Activated CD4-positive, alpha-beta memory T cell treated with anti-CD3 and anti-CD28 coated beads for 36 hours (primary cell): ENCODE measurements around the gene WWTR1. TPM values are rescaled to one million over a fixed set of nuclear protein-coding genes. Genes with fewer than 3 reads are reported as not detected.

Source experiments
- CTCF ChIA-PET: fragments of 350-600 bp; sonication (Branson Sonifier 250); formaldehyde crosslinking; loops from one replicate; lab custom pipeline; 2021; ENCODE audit warnings: antibody characterized with exemption, inconsistent platforms; lab: Charles Lee
- POLR2A ChIA-PET: fragments of 350-600 bp; sonication (Branson Sonifier 250); formaldehyde crosslinking; loops from one replicate; lab custom pipeline; 2021; ENCODE audit warnings: antibody characterized with exemption; lab: Charles Lee
- DNase-seq: peaks from one replicate; pipeline ENCODE4 v3.0.0-alpha.2; 2020
- H3K27ac Mint-ChIP-seq: one replicate; pipeline ENCODE4 v1.8.0; 2021; ENCODE audit warnings: mixed read lengths
- H3K27me3 Mint-ChIP-seq: one replicate; pipeline ENCODE4 v1.8.0; 2021; ENCODE audit warnings: mixed read lengths
- H3K36me3 Mint-ChIP-seq: one replicate; pipeline ENCODE4 v1.8.0; 2021; ENCODE audit warnings: mixed read lengths
- H3K4me1 Mint-ChIP-seq: one replicate; pipeline ENCODE4 v1.8.0; 2021; ENCODE audit warnings: low read depth, mixed read lengths
- H3K4me3 Mint-ChIP-seq: one replicate; pipeline ENCODE4 v1.8.0; 2021; ENCODE audit warnings: mild to moderate bottlenecking, mixed read lengths
- H3K9me3 Mint-ChIP-seq: one replicate; pipeline ENCODE4 v1.8.0; 2021; ENCODE audit warnings: mixed read lengths
- intact Hi-C: fragments of 100-400 bp; cut with micrococcal nuclease; formaldehyde crosslinking; loops from one replicate; pipeline ENCODE4 v1.15.1; 2023
- total RNA-seq, 2 experiments: library from RNA; stranded (reverse); gene quantifications; one replicate each; pipeline ENCODE4 v1.2.3, GENCODE V29; 2021

WWTR1 gene
- total RNA-seq, 2 experiments from 2014 or later, result 1.0 to 1.2 TPM

- CTCF ChIA-PET, result interaction anchor here (0.7 to 1.8 kb wide), 2 partner anchors 32 to 274 kb away, joined by 3 to 5 read pairs; no protein-coding TSS in a partner anchor
- no peak overlapping the region for H3K27ac Mint-ChIP-seq
- POLR2A ChIA-PET, result no interaction called here
Observed at GRCh38 chr3:149534671-149535332, 123.0 kb downstream of the WWTR1 start.

GRCh38 chr3:149534082-149534481, 123.7 kb downstream of the WWTR1 start:
- H3K27me3 Mint-ChIP-seq, result no peaks in the 10 kb centered on the region
- no peak for DNase-seq
- intact Hi-C loops, result loop anchor here (5.0 kb wide), 1 partner anchor 238 kb away; no protein-coding TSS in a partner anchor
- no peaks in the 10 kb centered on the region for H3K9me3 Mint-ChIP-seq
- CTCF ChIA-PET, result interaction anchor here (0.7 to 1.8 kb wide), 2 partner anchors 33 to 274 kb away, joined by 3 to 5 read pairs; no protein-coding TSS in a partner anchor
- H3K4me3 Mint-ChIP-seq, result no peak overlapping the region
- H3K36me3 Mint-ChIP-seq, result no peaks in the 10 kb centered on the region
- H3K27ac Mint-ChIP-seq, result no peak overlapping the region
- POLR2A ChIA-PET, result no interaction called here
- no peaks in the 10 kb centered on the region for H3K4me1 Mint-ChIP-seq

More at GRCh38 chr3:149534671-149535332, 123.0 kb downstream of the WWTR1 start:
- no peaks in the 10 kb centered on the region for H3K4me1 Mint-ChIP-seq
- intact Hi-C loops, result loop anchor here (5.0 kb wide), 1 partner anchor 237 kb away; no protein-coding TSS in a partner anchor
- no peak overlapping the region for H3K4me3 Mint-ChIP-seq
- no peaks in the 10 kb centered on the region for H3K9me3 Mint-ChIP-seq
- H3K36me3 Mint-ChIP-seq, result no peaks in the 10 kb centered on the region
- H3K27me3 Mint-ChIP-seq, result no peaks in the 10 kb centered on the region
- DNase-seq, result no peak

GRCh38 chr3:149532489-149533180, 125.2 kb downstream of the WWTR1 start:
- H3K9me3 Mint-ChIP-seq, result no peaks in the 10 kb centered on the region
- intact Hi-C loops, result loop anchor here (5.0 kb wide), 1 partner anchor 240 kb away; no protein-coding TSS in a partner anchor
- no peak for DNase-seq
- no peaks in the 10 kb centered on the region for H3K36me3 Mint-ChIP-seq
- H3K4me3 Mint-ChIP-seq, result no peak overlapping the region
- POLR2A ChIA-PET, result no interaction called here
- CTCF ChIA-PET, result interaction anchor here (0.8 to 2.4 kb wide), 2 partner anchors 52 to 238 kb away, joined by 3 to 13 read pairs; no protein-coding TSS in a partner anchor
- no peaks in the 10 kb centered on the region for H3K4me1 Mint-ChIP-seq
- H3K27me3 Mint-ChIP-seq, result no peaks in the 10 kb centered on the region
- no peak overlapping the region for H3K27ac Mint-ChIP-seq

- intact Hi-C loops, result no loop called here
- CTCF ChIA-PET, result no interaction called here
- POLR2A ChIA-PET, result no interaction called here
Observed at GRCh38 chr3:149529099-149529498, 128.7 kb downstream of the WWTR1 start.

GRCh38 chr3:149528340-149528650, 129.5 kb downstream of the WWTR1 start:
- Mint-ChIP-seq H3K4me3 (no peak overlapping the region), H3K27me3 (no peaks in the 10 kb centered on the region), H3K9me3 (no peaks in the 10 kb centered on the region), H3K27ac (no peak overlapping the region), H3K36me3 (no peaks in the 10 kb centered on the region), H3K4me1 (no peaks in the 10 kb centered on the region)
- intact Hi-C loops, result no loop called here
- DNase-seq, result no peak
- POLR2A ChIA-PET, result no interaction called here
- CTCF ChIA-PET, result no interaction called here

More at GRCh38 chr3:149529099-149529498, 128.7 kb downstream of the WWTR1 start:
- H3K27me3 Mint-ChIP-seq, result no peaks in the 10 kb centered on the region
- no peak for DNase-seq
- no peaks in the 10 kb centered on the region for H3K9me3 Mint-ChIP-seq
- H3K36me3 Mint-ChIP-seq, result no peaks in the 10 kb centered on the region
- no peaks in the 10 kb centered on the region for H3K4me1 Mint-ChIP-seq
- no peak overlapping the region for H3K27ac Mint-ChIP-seq
- no peak overlapping the region for H3K4me3 Mint-ChIP-seq

- DNase-seq, result no peak
- intact Hi-C loops, result no loop called here
- Mint-ChIP-seq H3K4me3 (no peak overlapping the region), H3K4me1 (no peaks in the 10 kb centered on the region), H3K36me3 (no peaks in the 10 kb centered on the region), H3K27ac (no peak overlapping the region), H3K9me3 (no peaks in the 10 kb centered on the region), H3K27me3 (no peaks in the 10 kb centered on the region)
- ChIA-PET POLR2A (no interaction called here), CTCF (no interaction called here)
Observed at GRCh38 chr3:149527531-149528339, 130.1 kb downstream of the WWTR1 start.

- POLR2A ChIA-PET, result no interaction called here
- Mint-ChIP-seq H3K27ac (no peak overlapping the region), H3K9me3 (no peaks in the 10 kb centered on the region)
Observed at GRCh38 chr3:149523512-149524299, 134.1 kb downstream of the WWTR1 start.

GRCh38 chr3:149519912-149520311, 137.9 kb downstream of the WWTR1 start:
- Mint-ChIP-seq H3K4me1 (no peaks in the 10 kb centered on the region), H3K36me3 (no peaks in the 10 kb centered on the region), H3K27ac (no peak overlapping the region), H3K4me3 (no peak overlapping the region), H3K9me3 (no peaks in the 10 kb centered on the region), H3K27me3 (no peaks in the 10 kb centered on the region)
- no peak for DNase-seq
- intact Hi-C loops, result no loop called here
- ChIA-PET POLR2A (no interaction called here), CTCF (interaction anchor here (0.7 to 1.2 kb wide), 3 partner anchors 197 to 360 kb away, joined by 3 to 4 read pairs (median 3); no protein-coding TSS in a partner anchor)

More at GRCh38 chr3:149523512-149524299, 134.1 kb downstream of the WWTR1 start:
- Mint-ChIP-seq H3K36me3 (no peaks in the 10 kb centered on the region), H3K4me1 (no peaks in the 10 kb centered on the region), H3K27me3 (no peaks in the 10 kb centered on the region), H3K4me3 (no peak overlapping the region)
- no peak for DNase-seq
- CTCF ChIA-PET, result no interaction called here
- intact Hi-C loops, result no loop called here

- CTCF ChIA-PET, result interaction anchor here (1.2 kb wide), 1 partner anchor 15 kb away, joined by 3 read pairs; no protein-coding TSS in a partner anchor
- POLR2A ChIA-PET, result no interaction called here
- H3K4me1 Mint-ChIP-seq, result no peaks in the 10 kb centered on the region
- H3K9me3 Mint-ChIP-seq, result no peaks in the 10 kb centered on the region
- intact Hi-C loops, result no loop called here
- no peak overlapping the region for H3K27ac Mint-ChIP-seq
- H3K4me3 Mint-ChIP-seq, result no peak overlapping the region
- no peaks in the 10 kb centered on the region for H3K36me3 Mint-ChIP-seq
- DNase-seq, result no peak
- H3K27me3 Mint-ChIP-seq, result peaks cover 7% of the 10 kb centered on the region
Observed at GRCh38 chr3:149516920-149517319, 140.9 kb downstream of the WWTR1 start.

GRCh38 chr3:149515249-149515648, 142.6 kb downstream of the WWTR1 start:
- intact Hi-C loops, result no loop called here
- CTCF ChIA-PET, result interaction anchor here (1.6 to 1.9 kb wide), 2 partner anchors 202 to 293 kb away, joined by 5 to 6 read pairs; no protein-coding TSS in a partner anchor
- peaks cover 12% of the 10 kb centered on the region for H3K27me3 Mint-ChIP-seq

GRCh38 chr3:149514471-149514870, 143.4 kb downstream of the WWTR1 start:
- H3K27me3 Mint-ChIP-seq, result peaks cover 12% of the 10 kb centered on the region
- no peak overlapping the region for H3K27ac Mint-ChIP-seq
- H3K36me3 Mint-ChIP-seq, result no peaks in the 10 kb centered on the region
- CTCF ChIA-PET, result interaction anchor here (0.7 to 3.7 kb wide), 6 partner anchors 28 to 294 kb away, joined by 3 to 31 read pairs (median 5); no protein-coding TSS in a partner anchor
- POLR2A ChIA-PET, result no interaction called here
- H3K4me3 Mint-ChIP-seq, result no peak overlapping the region
- no peaks in the 10 kb centered on the region for H3K9me3 Mint-ChIP-seq
- intact Hi-C loops, result no loop called here
- no peak for DNase-seq
- H3K4me1 Mint-ChIP-seq, result no peaks in the 10 kb centered on the region

More at GRCh38 chr3:149515249-149515648, 142.6 kb downstream of the WWTR1 start:
- H3K9me3 Mint-ChIP-seq, result no peaks in the 10 kb centered on the region
- no peak for DNase-seq
- H3K27ac Mint-ChIP-seq, result no peak overlapping the region
- no peak overlapping the region for H3K4me3 Mint-ChIP-seq
- H3K36me3 Mint-ChIP-seq, result no peaks in the 10 kb centered on the region
- POLR2A ChIA-PET, result no interaction called here
- no peaks in the 10 kb centered on the region for H3K4me1 Mint-ChIP-seq
